Gastrocnemius medialis (tissue), 4 donors: Measurements from ENCODE around the gene ADH1C.

Source experiments
- POLR2A ChIP-seq, 2 donors: fragments of 450-650 bp; IDR thresholded peaks; one replicate each; pipeline ENCODE4 v1.6.1; 2017; ENCODE audit warnings: antibody characterized with exemption in 2 of 2, mild to moderate bottlenecking in 2 of 2, moderate library complexity in 2 of 2
- TF ChIP-seq, protein P1 (sequence below), 5 experiments: fragments of 450-650 bp in 3 of 5; fragments of 200-600 bp in 2 of 5; sonication (generic) in 2 of 5; IDR thresholded peaks in 4 of 5; conservative IDR thresholded peaks in 1 of 5; 1 replicate in 4 of 5; 2 replicates in 1 of 5; pipeline ENCODE4 v1.5.1; 2016 to 2019; ENCODE audit warnings: antibody characterized with exemption in 5 of 5, mild to moderate bottlenecking in 3 of 5, moderate library complexity in 3 of 5

- TF ChIP-seq, protein P1, sequence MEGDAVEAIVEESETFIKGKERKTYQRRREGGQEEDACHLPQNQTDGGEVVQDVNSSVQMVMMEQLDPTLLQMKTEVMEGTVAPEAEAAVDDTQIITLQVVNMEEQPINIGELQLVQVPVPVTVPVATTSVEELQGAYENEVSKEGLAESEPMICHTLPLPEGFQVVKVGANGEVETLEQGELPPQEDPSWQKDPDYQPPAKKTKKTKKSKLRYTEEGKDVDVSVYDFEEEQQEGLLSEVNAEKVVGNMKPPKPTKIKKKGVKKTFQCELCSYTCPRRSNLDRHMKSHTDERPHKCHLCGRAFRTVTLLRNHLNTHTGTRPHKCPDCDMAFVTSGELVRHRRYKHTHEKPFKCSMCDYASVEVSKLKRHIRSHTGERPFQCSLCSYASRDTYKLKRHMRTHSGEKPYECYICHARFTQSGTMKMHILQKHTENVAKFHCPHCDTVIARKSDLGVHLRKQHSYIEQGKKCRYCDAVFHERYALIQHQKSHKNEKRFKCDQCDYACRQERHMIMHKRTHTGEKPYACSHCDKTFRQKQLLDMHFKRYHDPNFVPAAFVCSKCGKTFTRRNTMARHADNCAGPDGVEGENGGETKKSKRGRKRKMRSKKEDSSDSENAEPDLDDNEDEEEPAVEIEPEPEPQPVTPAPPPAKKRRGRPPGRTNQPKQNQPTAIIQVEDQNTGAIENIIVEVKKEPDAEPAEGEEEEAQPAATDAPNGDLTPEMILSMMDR (IDR thresholded peaks at IDR 0.05 in 4 of 5, conservative IDR thresholded peaks at IDR 0.05 in 1 of 5), result no peak
- no peak for TF ChIP-seq POLR2A (IDR thresholded peaks at IDR 0.05)
Measured at GRCh38 chr4:99378876-99379275, 26.3 kb upstream of the ADH1C start.
